Measurements from ENCODE around the gene ERCC8. TPM values are rescaled to one million over a fixed set of nuclear protein-coding genes. Genes with fewer than 3 reads are reported as not detected.

ERCC8 gene
- total RNA-seq, 2 donors from 2014 or later = 12.3 to 12.5 TPM

DNA sequence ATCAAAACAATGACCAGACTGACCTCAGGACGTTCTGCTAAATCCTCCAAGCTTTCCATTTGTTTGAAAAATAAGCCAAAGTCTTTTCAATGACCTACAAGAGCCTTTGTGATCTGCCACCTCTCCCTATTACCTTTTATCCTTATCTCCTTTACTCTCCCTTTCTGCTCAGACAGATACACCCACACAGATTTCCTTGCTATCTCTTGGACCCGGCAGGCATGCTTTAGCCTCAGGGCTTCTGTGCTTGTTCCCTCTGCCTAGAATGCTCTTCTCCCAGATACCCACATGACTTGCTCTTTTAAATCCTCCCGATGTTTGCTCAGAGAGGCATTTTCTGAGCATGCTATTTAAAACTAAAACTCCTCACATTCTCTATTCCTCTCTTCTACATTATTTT is 91.9 kb downstream of the ERCC8 start:
- H3K27ac ChIP-seq = no peak overlapping the region
- TF ChIP-seq POLR2A (IDR thresholded peaks at IDR 0.05) = no peak
- TF ChIP-seq, protein P1, sequence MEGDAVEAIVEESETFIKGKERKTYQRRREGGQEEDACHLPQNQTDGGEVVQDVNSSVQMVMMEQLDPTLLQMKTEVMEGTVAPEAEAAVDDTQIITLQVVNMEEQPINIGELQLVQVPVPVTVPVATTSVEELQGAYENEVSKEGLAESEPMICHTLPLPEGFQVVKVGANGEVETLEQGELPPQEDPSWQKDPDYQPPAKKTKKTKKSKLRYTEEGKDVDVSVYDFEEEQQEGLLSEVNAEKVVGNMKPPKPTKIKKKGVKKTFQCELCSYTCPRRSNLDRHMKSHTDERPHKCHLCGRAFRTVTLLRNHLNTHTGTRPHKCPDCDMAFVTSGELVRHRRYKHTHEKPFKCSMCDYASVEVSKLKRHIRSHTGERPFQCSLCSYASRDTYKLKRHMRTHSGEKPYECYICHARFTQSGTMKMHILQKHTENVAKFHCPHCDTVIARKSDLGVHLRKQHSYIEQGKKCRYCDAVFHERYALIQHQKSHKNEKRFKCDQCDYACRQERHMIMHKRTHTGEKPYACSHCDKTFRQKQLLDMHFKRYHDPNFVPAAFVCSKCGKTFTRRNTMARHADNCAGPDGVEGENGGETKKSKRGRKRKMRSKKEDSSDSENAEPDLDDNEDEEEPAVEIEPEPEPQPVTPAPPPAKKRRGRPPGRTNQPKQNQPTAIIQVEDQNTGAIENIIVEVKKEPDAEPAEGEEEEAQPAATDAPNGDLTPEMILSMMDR (IDR thresholded peaks at IDR 0.05) = no peak
- TF ChIP-seq POLR2AphosphoS5 (IDR thresholded peaks at IDR 0.05) = no peak
- no peak overlapping the region for H3K4me3 ChIP-seq
- H3K36me3 ChIP-seq = no peaks in the 10 kb centered on the region
- intact Hi-C loops (cut with DNase I) = no loop called here
- no peaks in the 10 kb centered on the region for H3K4me1 ChIP-seq (replicated peaks)
- no peak for DNase-seq (ENCODE audit: low spot score)
- 35% methylated on average over 3 of the region's 3 CpGs for WGBS
- H3K9me3 ChIP-seq = no peaks in the 10 kb centered on the region
- H3K27me3 ChIP-seq (replicated peaks; ENCODE audit: insufficient read depth) = no peaks in the 10 kb centered on the region

DNA sequence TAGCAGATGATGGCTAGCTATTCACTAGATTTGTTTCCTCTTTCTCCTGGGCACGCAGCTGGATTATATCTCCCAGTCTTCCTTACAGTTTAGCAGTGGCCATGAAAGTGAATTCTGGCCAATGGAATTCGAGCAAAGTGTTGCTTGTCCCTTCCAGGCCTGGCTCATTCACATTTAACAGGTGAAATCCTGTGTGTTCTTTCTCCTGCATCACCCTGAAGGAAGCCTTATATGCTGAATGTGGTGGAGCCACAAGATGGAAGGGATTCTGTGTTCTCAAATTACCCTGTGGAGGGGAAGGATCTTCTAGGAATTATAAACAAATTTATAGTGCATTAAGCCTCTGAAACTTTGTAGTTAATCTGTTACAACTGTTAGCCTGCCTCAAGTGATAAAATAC is 92.6 kb downstream of the ERCC8 start:
- Histone ChIP-seq H3K4me3 (no peak overlapping the region), H3K4me1 (replicated peaks) (no peaks in the 10 kb centered on the region), H3K27ac (no peak overlapping the region), H3K9me3 (no peaks in the 10 kb centered on the region), H3K36me3 (no peaks in the 10 kb centered on the region), H3K27me3 (replicated peaks; ENCODE audit: insufficient read depth) (no peaks in the 10 kb centered on the region)
- DNase-seq (ENCODE audit: low spot score) = no peak
- TF ChIP-seq POLR2AphosphoS5 (IDR thresholded peaks at IDR 0.05) = no peak
- TF ChIP-seq, protein P1 (IDR thresholded peaks at IDR 0.05) = no peak
- no peak for TF ChIP-seq POLR2A (IDR thresholded peaks at IDR 0.05)
- intact Hi-C loops (cut with DNase I) = no loop called here
- 53% methylated on average over 2 of the region's 2 CpGs for WGBS

DNA sequence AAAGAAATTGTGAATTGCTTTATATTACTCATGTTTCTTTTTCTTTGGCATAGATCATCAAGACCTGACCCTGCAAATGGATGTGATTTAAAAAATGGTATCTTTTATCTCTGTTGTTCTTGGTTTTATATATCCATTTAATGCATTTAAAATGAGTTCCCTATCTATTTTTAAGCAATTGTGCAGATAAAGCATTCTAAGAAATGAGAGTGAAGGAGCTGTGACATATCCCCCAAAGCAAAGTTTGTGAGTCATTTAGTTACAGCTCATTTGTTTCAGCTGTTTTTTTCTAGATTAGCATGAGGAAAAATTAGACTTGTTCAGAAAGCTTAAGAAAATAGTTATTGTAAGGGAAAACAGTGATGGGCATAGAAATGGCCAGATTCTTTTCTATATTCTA is 93.2 kb downstream of the ERCC8 start:
- intact Hi-C loops (cut with DNase I) = no loop called here
- no peaks in the 10 kb centered on the region for H3K4me1 ChIP-seq (replicated peaks)
- TF ChIP-seq POLR2AphosphoS5 (IDR thresholded peaks at IDR 0.05) (no peak), POLR2A (IDR thresholded peaks at IDR 0.05) (no peak)
- TF ChIP-seq, protein P1 (IDR thresholded peaks at IDR 0.05) = no peak
- H3K4me3 ChIP-seq = no peak overlapping the region
- no peaks in the 10 kb centered on the region for H3K27me3 ChIP-seq (replicated peaks; ENCODE audit: insufficient read depth)
- H3K27ac ChIP-seq = no peak overlapping the region
- no peaks in the 10 kb centered on the region for H3K36me3 ChIP-seq
- H3K9me3 ChIP-seq = no peaks in the 10 kb centered on the region
- DNase-seq (ENCODE audit: low spot score) = no peak

DNA sequence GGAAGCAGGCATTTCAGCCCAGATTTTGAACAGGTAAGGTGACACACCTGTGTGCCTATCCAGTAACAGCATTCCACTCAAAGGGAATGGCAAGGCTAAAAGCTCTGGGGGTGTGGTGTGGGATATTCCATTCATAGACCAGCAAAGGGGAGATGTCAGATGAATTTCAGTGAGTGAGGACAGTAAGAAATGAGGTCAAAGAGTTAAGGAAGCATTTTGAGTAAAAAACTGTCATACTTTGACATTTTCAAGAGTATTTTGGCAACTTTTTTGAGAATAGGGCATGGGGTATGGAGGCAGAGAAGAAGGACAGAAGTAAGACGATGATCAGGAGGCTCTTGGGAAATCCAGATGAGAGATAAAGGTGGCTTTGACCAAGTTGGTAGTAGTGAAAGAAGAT is 98.6 kb downstream of the ERCC8 start:
- WGBS = 89% methylated on average over 1 of the region's 1 CpG
- intact Hi-C loops (cut with DNase I) = no loop called here
- no peak for DNase-seq (ENCODE audit: low spot score)
- H3K9me3 ChIP-seq = no peaks in the 10 kb centered on the region
- no peak overlapping the region for H3K4me3 ChIP-seq
- no peaks in the 10 kb centered on the region for H3K27me3 ChIP-seq (replicated peaks; ENCODE audit: insufficient read depth)
- H3K27ac ChIP-seq = no peak overlapping the region
- H3K36me3 ChIP-seq = no peaks in the 10 kb centered on the region
- no peaks in the 10 kb centered on the region for H3K4me1 ChIP-seq (replicated peaks)
- TF ChIP-seq POLR2A (IDR thresholded peaks at IDR 0.05) = no peak
- TF ChIP-seq, protein P1 (IDR thresholded peaks at IDR 0.05) = no peak
- no peak for TF ChIP-seq POLR2AphosphoS5 (IDR thresholded peaks at IDR 0.05)

DNA sequence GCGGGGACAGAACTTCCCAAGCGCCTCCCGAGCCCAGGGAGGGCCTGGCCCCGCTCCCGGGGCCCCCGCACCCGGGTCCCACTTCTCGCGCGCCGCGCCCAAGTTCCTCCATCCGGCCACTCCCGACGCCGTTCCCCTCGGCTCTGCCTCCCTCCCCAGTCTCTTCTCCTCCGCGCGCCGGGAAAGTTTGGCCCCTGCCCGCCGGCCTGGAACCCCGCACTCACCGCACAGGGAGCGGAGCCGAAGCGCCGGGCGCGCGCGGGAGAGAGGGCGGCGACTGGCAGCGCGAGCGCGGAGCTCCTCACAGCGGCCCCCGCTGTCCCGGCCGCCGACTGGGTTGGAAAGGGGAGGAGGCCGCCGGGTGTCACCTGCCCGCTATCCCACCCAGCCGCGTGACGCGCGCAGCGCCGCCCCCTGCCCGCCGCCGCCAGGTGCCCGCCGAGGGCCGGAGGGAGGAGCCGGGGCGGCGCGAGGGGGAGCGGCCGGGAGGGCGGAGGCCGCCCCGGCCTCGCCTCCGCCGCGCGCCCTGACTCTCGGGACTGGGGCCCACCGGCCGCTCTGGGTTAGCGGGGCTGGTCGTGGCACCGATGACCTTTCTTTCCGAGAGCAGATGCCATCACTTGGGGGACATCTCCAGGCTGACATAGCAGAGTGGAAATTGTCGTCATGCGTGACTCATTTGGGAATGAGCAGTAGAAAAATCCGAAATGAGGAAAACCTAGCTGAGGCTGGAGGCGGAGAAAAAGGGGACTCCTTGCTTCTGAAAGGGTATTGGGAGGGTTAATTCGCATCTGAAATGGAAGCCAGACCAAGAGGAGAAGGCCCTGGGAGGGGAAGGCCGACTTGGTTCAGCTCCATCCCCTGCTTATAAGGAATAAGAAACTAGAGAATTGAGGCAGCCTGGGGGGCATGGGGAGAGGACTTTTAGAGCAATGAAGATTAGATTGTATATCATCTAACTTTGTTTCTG is 100.6 kb downstream of the ERCC8 start, which contains the start of gene ELOVL7:
ELOVL7 (minus strand) TSS at position 334 of the 970 bp plus-strand sequence. CDS start 56,872 bp downstream, outside the sequence.
- 2% methylated on average over 57 of the region's 87 CpGs for WGBS
- H3K27ac ChIP-seq = peak within 1 kb of the TSS; percentile 82 to 86

More for the DNA sequence above, 100.6 kb downstream of the ERCC8 start, which contains the start of gene ELOVL7:
- peak within 1 kb of the TSS; percentile 77 to 89 for H3K4me3 ChIP-seq
- TF ChIP-seq POLR2A (IDR thresholded peaks at IDR 0.05) = peak; percentile 95
- TF ChIP-seq, protein P1 (IDR thresholded peaks at IDR 0.05) = peak; percentile 9 to 58 (median 39)
- TF ChIP-seq POLR2AphosphoS5 (IDR thresholded peaks at IDR 0.05) = peak; percentile 61
- H3K36me3 ChIP-seq = no peaks in the 10 kb centered on the region
- no peaks in the 10 kb centered on the region for H3K4me1 ChIP-seq (replicated peaks)
- intact Hi-C loops (cut with DNase I) = no loop called here
- DNase-seq (ENCODE audit: low spot score) = peak; percentile 89
- no peaks in the 10 kb centered on the region for H3K9me3 ChIP-seq
- no peaks in the 10 kb centered on the region for H3K27me3 ChIP-seq (replicated peaks; ENCODE audit: insufficient read depth)

All from prostate gland (tissue), 2 donors.